GOT3 (cell line): ENCODE measurements around the gene DCTN5.
"Not testable (repeated sequence)": the region's sequence is repeated elsewhere in the genome, so short reads cannot be mapped to it uniquely, and the experiment has no call there.

ENCODE experiments used
- DNase-seq: peaks from one replicate; lab custom pipeline; 2025; ENCODE audit warnings: mixed read lengths; lab: John Stamatoyannopoulos, UW

DCTN5 gene

DNA sequence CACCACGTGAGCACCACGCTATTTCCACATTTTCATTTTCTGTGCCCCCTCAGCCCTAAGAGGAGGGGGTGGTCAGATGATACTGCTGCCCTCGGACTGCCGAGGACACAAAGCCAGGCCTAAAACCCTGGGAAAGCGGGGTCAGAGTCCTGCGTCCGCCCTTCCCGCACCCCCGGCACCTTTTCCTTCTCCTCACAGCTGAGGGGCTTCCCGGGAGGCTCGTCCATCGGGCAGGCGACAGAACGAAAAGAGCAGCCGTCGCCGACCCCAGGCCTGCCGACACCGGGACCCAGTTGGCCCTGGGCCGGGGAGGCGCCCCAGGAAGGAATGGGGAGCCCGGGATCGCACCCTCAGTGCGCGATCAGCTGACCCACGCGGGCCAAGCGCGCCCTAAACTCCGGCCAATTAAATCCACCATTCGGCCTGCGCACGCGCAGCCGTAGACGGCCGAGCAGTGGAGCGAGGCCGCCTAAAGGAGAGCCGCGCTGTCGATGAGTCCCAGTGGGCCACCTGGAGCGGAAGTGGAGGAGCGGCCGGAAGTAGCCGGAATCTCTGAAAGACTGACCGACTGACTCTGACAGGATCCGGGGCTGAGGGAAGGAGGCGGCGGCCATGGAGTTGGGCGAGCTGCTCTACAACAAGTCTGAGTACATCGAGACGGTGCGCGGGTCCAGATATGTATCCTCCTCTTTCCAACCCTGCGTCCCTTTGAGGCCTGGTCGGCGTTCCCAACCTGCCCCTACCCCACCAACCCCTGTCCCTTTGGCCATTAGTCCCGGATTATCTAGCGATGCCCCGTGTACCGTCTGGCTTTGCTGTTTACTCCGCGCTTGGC is at the start of gene DCTN5, which contains the start of gene PALB2:
Gene DCTN5 (plus strand): TSS at position 536 of the 835 bp plus-strand sequence. CDS start 77 bp downstream, at position 613.
Gene PALB2 (minus strand): TSS at position 380 of the 835 bp plus-strand sequence. CDS start 153 bp downstream, at position 227.
- DNase-seq: peak; percentile 79

DNA sequence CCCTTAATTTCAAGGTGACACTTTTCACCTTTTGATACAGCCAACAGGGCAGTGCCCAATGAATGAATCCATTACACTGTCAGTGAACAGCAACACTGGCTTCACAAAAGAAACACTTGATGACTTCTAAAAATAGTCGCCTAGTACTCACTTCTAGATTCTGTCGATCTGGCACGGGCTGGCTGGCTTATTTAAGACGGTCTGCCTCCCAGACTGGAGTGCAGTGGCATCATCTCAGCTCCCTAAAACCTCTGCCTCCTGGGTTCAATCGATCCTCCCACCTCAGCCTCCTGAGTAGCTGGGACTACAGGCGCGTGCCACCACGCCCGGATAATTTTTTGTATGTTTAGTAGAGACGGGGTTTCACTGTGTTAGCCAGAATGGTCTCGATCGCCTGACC is 47.1 kb upstream of the DCTN5 start:
- DNase-seq: no peak

DNA sequence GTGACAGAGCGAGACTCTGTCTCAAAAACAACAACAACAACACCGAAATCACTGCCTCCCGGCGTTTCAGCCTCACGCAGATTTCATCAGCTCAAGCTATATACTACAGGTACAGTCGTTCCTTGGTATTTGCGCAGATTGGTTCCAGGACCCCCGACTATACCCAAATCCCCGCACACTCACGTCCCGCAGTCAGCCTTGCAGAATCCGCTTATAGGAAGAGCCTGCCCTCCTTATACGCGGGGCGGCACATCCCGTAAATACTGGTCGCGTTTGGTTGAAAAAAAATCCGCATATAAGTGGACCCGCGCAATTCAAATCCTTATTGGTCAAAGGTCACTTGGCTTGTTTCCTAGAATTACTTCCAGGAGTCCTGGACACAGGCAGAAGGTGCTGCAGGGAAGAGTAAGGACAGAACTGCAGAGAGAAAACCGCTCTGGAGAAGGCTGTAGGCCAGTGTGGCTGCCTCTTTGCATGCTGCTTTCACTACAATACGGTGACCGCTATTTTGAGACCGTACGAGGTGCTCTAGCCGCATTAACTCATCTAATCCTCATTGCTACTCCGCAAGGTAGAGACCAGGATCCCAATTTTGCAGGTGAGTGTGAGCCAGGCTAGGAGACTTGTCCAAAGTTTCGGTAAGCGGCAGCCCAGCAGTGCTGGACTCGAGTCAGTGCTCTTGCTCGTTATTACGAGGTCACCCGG is 45.9 kb upstream of the DCTN5 start:
- DNase-seq: no peak

- peak; percentile 76 for DNase-seq
Observed at GRCh38 chr16:23595951-23596720, 45.1 kb upstream of the DCTN5 start, which contains the start of gene NDUFAB1. Gene NDUFAB1 (minus strand): TSS chr16:23596316. CDS start chr16:23596290, 26 bp downstream.

- no peak for DNase-seq
Observed at GRCh38 chr16:23597003-23597756, 44.1 kb upstream of the DCTN5 start.

GRCh38 chr16:23607726-23608125 is 33.5 kb upstream of the DCTN5 start:
- no peak for DNase-seq

GRCh38 chr16:23608194-23608593 is 33.1 kb upstream of the DCTN5 start:
- no peak for DNase-seq

- DNase-seq: no peak
Observed at GRCh38 chr16:23609929-23610328, 31.3 kb upstream of the DCTN5 start.

DNA sequence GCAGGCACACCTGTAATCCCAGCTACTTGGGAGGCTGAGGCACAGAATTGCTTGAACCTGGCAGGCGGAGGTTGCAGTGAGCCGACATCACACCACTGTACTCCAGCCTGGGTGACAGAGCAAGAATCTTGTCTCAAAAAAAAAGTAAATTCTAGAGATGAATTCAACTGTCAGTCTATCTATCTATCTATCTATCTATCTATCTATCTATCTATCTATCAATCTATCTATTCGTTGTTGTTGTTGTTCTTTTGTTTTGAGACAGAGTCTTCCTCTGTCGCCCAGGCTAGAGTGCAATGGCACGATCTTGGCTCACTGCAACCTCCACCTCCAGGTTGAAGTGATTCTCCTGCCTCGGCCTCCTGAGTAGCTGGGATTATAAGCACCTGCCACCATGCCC is 30.4 kb upstream of the DCTN5 start:
- DNase-seq: not testable (repeated sequence)

GRCh38 chr16:23611936-23612335 is 29.3 kb upstream of the DCTN5 start:
- no peak for DNase-seq

- no peak for DNase-seq
Observed at GRCh38 chr16:23615805-23616204, 25.5 kb upstream of the DCTN5 start.

GRCh38 chr16:23624092-23624491 is 17.2 kb upstream of the DCTN5 start:
- DNase-seq: no peak

- DNase-seq: no peak
Observed at GRCh38 chr16:23629516-23629915, 11.8 kb upstream of the DCTN5 start.

- not testable (repeated sequence) for DNase-seq
Observed at GRCh38 chr16:23631874-23632273, 9.4 kb upstream of the DCTN5 start.

DNA sequence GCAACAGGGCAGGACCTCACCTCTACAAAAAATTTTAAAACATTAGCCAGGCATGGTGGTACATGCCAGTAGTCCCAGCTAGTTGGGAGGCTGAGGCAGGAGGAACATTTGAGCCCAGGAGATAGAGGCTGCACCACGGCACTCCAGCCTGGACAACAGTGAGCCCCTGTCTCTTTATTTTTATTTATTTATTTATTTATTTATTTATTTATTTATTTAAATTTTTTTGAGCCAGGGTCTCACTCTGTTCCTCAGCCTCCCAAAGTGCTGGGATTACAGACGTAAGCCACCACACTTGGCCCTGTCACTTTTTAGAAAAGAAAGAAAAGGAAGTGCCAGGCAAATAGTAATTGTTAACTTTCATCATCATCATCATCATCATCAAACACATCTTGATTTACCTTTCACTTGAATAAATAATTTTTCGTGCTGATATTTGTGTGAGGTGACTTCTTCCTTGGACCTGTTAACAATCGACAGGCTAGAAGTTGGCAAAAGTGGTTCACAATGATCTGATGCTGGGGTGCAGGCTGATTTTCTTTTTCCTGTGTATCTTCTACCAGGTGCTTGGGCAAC is 6.7 kb upstream of the DCTN5 start:
- no peak for DNase-seq

DNA sequence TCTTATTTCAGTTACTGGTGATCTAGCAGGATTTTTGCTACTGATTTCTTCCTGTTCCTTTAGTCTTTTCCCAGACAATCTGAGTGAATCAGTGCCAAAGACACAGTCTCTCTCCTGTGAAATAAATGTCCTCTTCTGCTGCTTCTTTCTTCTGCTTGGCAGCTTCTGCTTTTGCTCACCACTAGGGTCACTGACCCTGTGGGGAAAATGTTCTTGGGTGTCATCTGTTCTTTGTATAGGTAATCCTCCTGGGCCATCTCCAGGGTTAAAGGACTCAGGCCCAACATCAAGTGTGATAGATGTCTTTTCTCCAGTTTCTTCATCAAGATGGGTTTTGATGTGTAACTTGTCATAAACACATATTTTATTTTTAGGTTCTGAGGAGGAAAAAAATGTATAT is 5.3 kb upstream of the DCTN5 start:
- DNase-seq: no peak

DNA sequence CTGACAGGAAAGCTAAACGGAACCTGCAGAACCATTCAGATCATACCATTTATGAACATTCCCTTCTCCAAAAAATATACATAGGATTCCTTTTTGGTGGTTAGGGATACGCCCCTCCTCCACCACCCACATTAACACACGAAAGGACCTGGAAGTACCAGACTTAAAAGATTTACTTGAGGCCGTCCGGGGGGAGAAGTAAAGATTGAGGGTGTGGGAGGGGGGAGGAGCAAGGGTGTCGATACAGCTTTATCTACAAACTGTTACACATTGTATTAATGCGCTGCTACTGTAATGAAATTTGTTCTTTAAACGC is 693 bp upstream of the DCTN5 start:
- no peak for DNase-seq

DNA sequence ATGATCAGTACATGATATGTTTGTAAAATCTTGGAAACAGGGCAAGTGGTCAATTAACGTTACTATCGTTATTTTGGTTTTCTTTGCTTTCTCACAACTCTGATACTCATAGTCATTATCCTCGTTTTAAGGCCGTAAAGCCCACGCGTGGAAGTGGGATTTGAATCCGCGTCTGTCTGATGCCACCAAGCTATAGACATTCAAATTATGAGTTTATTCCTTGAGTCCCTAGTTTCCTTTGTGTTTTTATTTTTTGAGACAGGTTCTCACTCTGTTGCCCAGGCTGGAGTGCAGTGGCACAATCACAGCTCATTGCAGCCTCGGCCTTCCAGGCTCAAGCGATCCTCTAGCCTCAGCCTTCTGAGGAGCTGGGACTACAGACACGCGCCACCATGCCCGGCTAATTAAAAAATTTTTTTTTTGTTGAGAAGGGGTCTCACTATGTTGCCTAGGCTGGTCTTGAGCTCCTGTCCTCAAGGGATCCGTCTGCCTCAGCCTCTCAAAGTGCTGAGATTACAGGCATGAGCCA is 1.0 kb downstream of the DCTN5 start:
- no peak for DNase-seq

DNA sequence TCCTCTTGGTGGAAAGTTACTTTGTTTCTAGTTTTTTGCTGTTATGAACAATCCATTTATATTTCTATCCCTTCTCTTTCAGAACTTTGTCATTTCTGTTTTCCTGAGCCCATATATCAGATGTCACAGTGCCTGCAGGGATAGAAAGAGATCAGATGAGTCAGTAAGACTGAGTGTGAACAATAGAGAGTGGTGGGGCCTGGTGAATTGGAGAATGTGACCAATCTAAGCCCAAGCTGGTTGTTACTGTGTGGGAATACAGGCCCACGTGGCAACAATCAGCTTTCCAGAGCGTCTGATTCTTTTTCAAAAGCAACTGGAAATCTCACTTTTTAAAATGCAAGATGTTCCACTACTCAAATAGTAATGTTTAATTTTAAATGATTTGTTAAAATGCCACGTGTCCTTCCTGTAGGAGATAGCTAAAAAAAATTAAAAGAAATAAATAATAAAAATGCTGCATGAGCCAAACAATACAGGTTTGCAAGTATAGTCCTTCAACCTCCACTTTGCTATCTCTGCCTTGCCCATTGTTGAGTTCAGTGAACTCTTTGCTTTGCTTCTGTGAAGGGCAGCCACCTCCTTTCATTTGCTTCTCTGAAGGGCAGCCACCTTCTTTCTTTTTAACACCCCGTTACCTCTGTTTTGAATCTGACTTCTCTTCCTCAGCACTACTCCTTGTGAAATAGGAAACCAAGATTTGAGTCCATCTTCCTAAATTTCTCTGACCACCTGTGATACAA is 9.6 kb downstream of the DCTN5 start:
- DNase-seq: no peak

GRCh38 chr16:23651943-23652468 is 10.7 kb downstream of the DCTN5 start:
- DNase-seq: no peak
